Transverse colon (tissue), 3 donors: Measurements from ENCODE around the gene TNRC18.

Experiments
- POLR2A ChIP-seq: fragments of 450-650 bp; IDR thresholded peaks from one replicate; pipeline ENCODE4 v1.6.1; 2016; ENCODE audit warnings: antibody characterized with exemption, mild to moderate bottlenecking, moderate library complexity
- TF ChIP-seq, protein P1 (sequence below), 5 experiments: fragments of 200-600 bp in 3 of 5; fragments of 450-650 bp in 2 of 5; sonication (generic) in 3 of 5; IDR thresholded peaks; 1 replicate in 2 of 5; 2 replicates in 3 of 5; pipeline ENCODE4 v1.5.1; 2016 to 2017; ENCODE audit warnings: antibody characterized with exemption in 5 of 5, inconsistent platforms in 3 of 5, mild to moderate bottlenecking in 2 of 5, moderate library complexity in 1 of 5

GRCh38 chr7:5430612-5430947, 6.9 kb upstream of the TNRC18 start:
- TF ChIP-seq, protein P1, sequence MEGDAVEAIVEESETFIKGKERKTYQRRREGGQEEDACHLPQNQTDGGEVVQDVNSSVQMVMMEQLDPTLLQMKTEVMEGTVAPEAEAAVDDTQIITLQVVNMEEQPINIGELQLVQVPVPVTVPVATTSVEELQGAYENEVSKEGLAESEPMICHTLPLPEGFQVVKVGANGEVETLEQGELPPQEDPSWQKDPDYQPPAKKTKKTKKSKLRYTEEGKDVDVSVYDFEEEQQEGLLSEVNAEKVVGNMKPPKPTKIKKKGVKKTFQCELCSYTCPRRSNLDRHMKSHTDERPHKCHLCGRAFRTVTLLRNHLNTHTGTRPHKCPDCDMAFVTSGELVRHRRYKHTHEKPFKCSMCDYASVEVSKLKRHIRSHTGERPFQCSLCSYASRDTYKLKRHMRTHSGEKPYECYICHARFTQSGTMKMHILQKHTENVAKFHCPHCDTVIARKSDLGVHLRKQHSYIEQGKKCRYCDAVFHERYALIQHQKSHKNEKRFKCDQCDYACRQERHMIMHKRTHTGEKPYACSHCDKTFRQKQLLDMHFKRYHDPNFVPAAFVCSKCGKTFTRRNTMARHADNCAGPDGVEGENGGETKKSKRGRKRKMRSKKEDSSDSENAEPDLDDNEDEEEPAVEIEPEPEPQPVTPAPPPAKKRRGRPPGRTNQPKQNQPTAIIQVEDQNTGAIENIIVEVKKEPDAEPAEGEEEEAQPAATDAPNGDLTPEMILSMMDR (IDR thresholded peaks at IDR 0.05): no peak
- TF ChIP-seq POLR2A: no peak
